GM12878 (cell line): Measurements from ENCODE around the gene ITGAL. TPM values are rescaled to one million over a fixed set of nuclear protein-coding genes. Genes with fewer than 3 reads are reported as not detected.

ENCODE experiments used
- ATAC-seq: fragments of 200-7000 bp; cut with Tn5 transposase; 3 replicates; pipeline ENCODE4 v1.9.1; 2020; ENCODE audit warnings: mild to moderate bottlenecking, moderate library complexity
- BruUV-seq: library from RNA; stranded (reverse); fragments of 400-500 nt; replicated peaks from 2 replicates; lab custom pipeline; 2021; lab: Mats Ljungman, UMichigan
- CTCF ChIA-PET: fragments of 300-600 bp; sonication (Branson Sonifier 250); formaldehyde crosslinking; extraction: SDS; loops from one replicate; lab custom pipeline; 2021; ENCODE audit warnings: inconsistent platforms; lab: Yijun Ruan, JAX
- POLR2A ChIA-PET: fragments of 350-600 bp; formaldehyde crosslinking; extraction: SDS; loops from one replicate; lab custom pipeline; 2021; ENCODE audit warnings: inconsistent platforms; lab: Charles Lee
- RAD21 ChIA-PET: fragments of 300-600 bp; sonication (Branson Sonifier 250); formaldehyde crosslinking; loops from one replicate; lab custom pipeline; 2023; ENCODE audit warnings: antibody characterized with exemption; ENCODE audit not compliant: unreplicated experiment; lab: Charles Lee
- SMC1A ChIA-PET: fragments of 300-600 bp; sonication (Branson Sonifier 250); formaldehyde crosslinking; loops from one replicate; lab custom pipeline; 2023; ENCODE audit not compliant: unreplicated experiment, uncharacterized antibody; lab: Charles Lee
- DNase-seq: peaks from one replicate; pipeline ENCODE4 v3.0.0-alpha.2; 2011; ENCODE audit warnings: low read depth, low spot score
- FAIRE-seq: peaks from 3 replicates; lab custom pipeline; 2011; peaks lifted over from hg19 to GRCh38; lab: Jason Lieb, UNC
- H2AFZ ChIP-seq: 2 replicates; pipeline ENCODE4 v1.6.0; 2011; ENCODE audit warnings: low read depth, low read length, control low read depth; ENCODE audit not compliant: control insufficient read depth
- H3K27ac ChIP-seq: 2 replicates; pipeline ENCODE4 v1.5.1; 2011; ENCODE audit warnings: control low read depth; ENCODE audit not compliant: control insufficient read depth, insufficient read depth
- H3K27me3 ChIP-seq, 2 experiments: replicated peaks in 1 of 2; 2 replicates each; pipeline versions ENCODE4 v1.6.0 to v1.6.1; 2011; ENCODE audit warnings: low read length in 1 of 2; ENCODE audit not compliant: control insufficient read depth in 2 of 2, insufficient read depth in 2 of 2
- H3K36me3 ChIP-seq, 2 experiments: 2 replicates each; pipeline ENCODE4 v1.5.1; 2011; ENCODE audit warnings: low read length in 1 of 2; ENCODE audit not compliant: control insufficient read depth in 2 of 2, insufficient read depth in 2 of 2
- H3K4me1 ChIP-seq: 2 replicates; pipeline ENCODE4 v1.6.1; 2011; ENCODE audit warnings: mild to moderate bottlenecking, low read length, moderate library complexity, mixed read lengths; ENCODE audit not compliant: control insufficient read depth, insufficient read depth
- H3K4me2 ChIP-seq: 2 replicates; pipeline ENCODE4 v1.6.0; 2011; ENCODE audit warnings: control low read depth; ENCODE audit not compliant: control insufficient read depth, insufficient read depth
- H3K4me3 ChIP-seq: fragments of 200-600 bp; sonication (generic); 2 replicates; pipeline ENCODE4 v1.5.1; 2016
- H3K79me2 ChIP-seq: 2 replicates; pipeline ENCODE4 v1.6.0; 2011; ENCODE audit warnings: low read length; ENCODE audit not compliant: control insufficient read depth, insufficient read depth
- H3K9ac ChIP-seq: 2 replicates; pipeline ENCODE4 v1.8.0; 2011; ENCODE audit warnings: low read length, control low read depth, mixed read lengths; ENCODE audit not compliant: control insufficient read depth, insufficient read depth
- H3K9me3 ChIP-seq: replicated peaks from 3 replicates; pipeline ENCODE4 v1.5.1; 2011; ENCODE audit warnings: mild to moderate bottlenecking, low read length; ENCODE audit not compliant: control insufficient read depth, insufficient read depth
- H4K20me1 ChIP-seq: 2 replicates; pipeline ENCODE4 v1.6.0; 2011; ENCODE audit not compliant: control insufficient read depth, insufficient read depth
- EZH2 ChIP-seq: IDR thresholded peaks from 2 replicates; pipeline ENCODE4 v1.6.1; 2012; ENCODE audit warnings: low read depth, mild to moderate bottlenecking, control low read depth, inconsistent platforms, low read length, borderline replicate concordance; ENCODE audit not compliant: control insufficient read depth
- GABPA ChIP-seq: IDR thresholded peaks from 2 replicates; pipeline ENCODE4 v1.6.1; 2014; ENCODE audit warnings: antibody characterized with exemption, low read depth, mild to moderate bottlenecking, inconsistent platforms
- MLLT1 ChIP-seq: fragments of 450-650 bp; IDR thresholded peaks from 2 replicates; pipeline ENCODE4 v1.6.1; 2016; ENCODE audit warnings: mild to moderate bottlenecking
- MXI1 ChIP-seq: fragments of 150-350 bp; IDR thresholded peaks from 2 replicates; pipeline ENCODE4 v1.6.1; 2011; ENCODE audit warnings: low read depth, mild to moderate bottlenecking, inconsistent platforms, low read length, improper control_type of control experiment
- POLR2AphosphoS2 ChIP-seq: IDR thresholded peaks from 2 replicates; pipeline ENCODE4 v1.6.1; 2011; ENCODE audit warnings: low read depth, mild to moderate bottlenecking, low read length, improper control_type of control experiment, moderate library complexity
- RB1 ChIP-seq: fragments of 450-650 bp; formaldehyde crosslinking; IDR thresholded peaks from 2 replicates; pipeline ENCODE4 v1.6.1; 2017; ENCODE audit warnings: mild to moderate bottlenecking, borderline replicate concordance
- WGBS: methylation state at CpG from one replicate; pipeline ENCODE4 v1.1.6; 2016; ENCODE audit warnings: low lambda C conversion rate; ENCODE audit not compliant: insufficient replicate concordance, insufficient coverage; ENCODE audit errors: missing lambda C conversion rate; 5-methylcytosine and 5-hydroxymethylcytosine counted together
- in situ Hi-C: fragments of 300-500 bp; cut with MboI; formaldehyde crosslinking; loops from 9 replicates; pipeline ENCODE4 v1.14.3; 2018; ENCODE audit warnings: mixed read lengths
- intact Hi-C: fragments of 100-400 bp; cut with micrococcal nuclease; formaldehyde crosslinking; loops from one replicate; pipeline ENCODE4 v1.14.2; 2022; ENCODE audit not compliant: unreplicated experiment
- polyA plus RNA-seq, 11 experiments: library from polyadenylated mRNA; depleted of rRNA in 4 of 11; unstranded in 6 of 11; stranded (reverse) in 5 of 11; fragments of >200 nt; fragmentation: Nextera tagmentation in 4 of 11; fragmentation: Illumina TruSeq in 1 of 11; extraction: Ambion mirVana in 4 of 11; extraction: Trizol in 1 of 11; gene quantifications; 1 replicate in 1 of 11; 2 replicates in 10 of 11; pipeline versions ENCODE4 v1.2.1 to v1.2.3, GENCODE V29; 2011 to 2016; ENCODE audit warnings: inconsistent platforms in 2 of 11, missing spikeins in 2 of 11, low read depth in 1 of 11
- total RNA-seq, 4 experiments: library from RNA; depleted of rRNA in 3 of 4; stranded (reverse); fragments of >200 nt in 3 of 4; fragmentation: Illumina TruSeq in 1 of 4; extraction: Trizol in 1 of 4; gene quantifications; 2 replicates each; pipeline versions ENCODE4 v1.2.1 to v1.2.3, GENCODE V29; 2013 to 2021

The ITGAL gene
- total and polyA plus RNA-seq, 10 of the 15 experiments (the other 5 are each of a cell fraction or from before 2014, with no cell fraction given), result 10.7 to 170 (median 96.9) TPM

DNA sequence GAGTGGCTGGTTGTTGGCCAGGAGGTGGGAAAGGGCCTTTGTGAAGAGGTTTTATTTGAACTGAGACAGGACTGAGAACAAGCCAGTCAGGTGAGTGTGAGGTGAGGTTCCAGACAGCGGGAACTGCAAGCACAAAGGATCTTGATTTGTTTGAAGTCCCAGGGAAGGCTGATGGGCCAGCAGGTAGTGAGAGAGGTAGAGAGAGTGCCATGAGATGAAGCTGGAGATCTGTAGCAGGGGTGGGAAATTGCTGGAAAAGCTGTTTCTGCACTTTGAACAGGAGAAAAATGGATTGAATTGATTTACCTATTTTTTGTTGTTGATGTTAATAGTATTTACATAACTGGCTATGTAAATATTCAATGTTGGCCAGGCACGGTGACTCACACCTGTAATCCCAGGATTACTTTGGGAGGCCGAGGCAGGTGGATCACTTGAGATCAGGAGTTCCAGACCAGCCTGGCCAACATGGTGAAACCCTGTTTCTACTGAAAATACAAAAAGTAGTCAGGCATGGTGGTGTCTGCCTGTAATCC, 35.0 kb upstream of the ITGAL start:
- intact Hi-C loops (no loop called here), in situ Hi-C loops (no loop called here)
- no peak overlapping the region for H3K27ac ChIP-seq
- CTCF ChIA-PET, result interaction anchor here (2.8 kb wide), 1 partner anchor 12 kb away, joined by 13 read pairs; no protein-coding TSS in a partner anchor
- H3K9ac ChIP-seq, result no peak overlapping the region
- no peak for DNase-seq
- SMC1A ChIA-PET, result interaction anchor here (0.8 to 1.6 kb wide), 6 partner anchors 8 to 222 kb away, joined by 3 to 4 read pairs (median 4); partner anchors contain the start of genes DCTPP1, FBRS and ZNF747
- POLR2A ChIA-PET, result interaction anchor here (0.6 to 2.6 kb wide), 3 partner anchors 7 to 327 kb away, joined by 3 to 6 read pairs (median 4); partner anchors contain the start of gene DCTPP1
- RAD21 ChIA-PET, result interaction anchor here (1.2 kb wide), 1 partner anchor 24 kb away, joined by 3 read pairs; no protein-coding TSS in a partner anchor
- WGBS, result 67% methylated on average over 3 of the region's 3 CpGs
- H3K36me3 ChIP-seq, result no peaks in the 10 kb centered on the region
- H3K4me3 ChIP-seq, result no peak overlapping the region
- H3K9me3 ChIP-seq, result no peaks in the 10 kb centered on the region
- no peak for ATAC-seq
- peaks cover 9% of the 10 kb centered on the region for H3K4me1 ChIP-seq
- no peak for TF ChIP-seq EZH2
- TF ChIP-seq MXI1, result no peak
- no peak for TF ChIP-seq RB1
- no peak for TF ChIP-seq POLR2AphosphoS2
- H3K27me3 ChIP-seq, result no peaks in the 10 kb centered on the region
- no peak for FAIRE-seq
- no peaks in the 10 kb centered on the region for H3K79me2 ChIP-seq
- H4K20me1 ChIP-seq, result no peaks in the 10 kb centered on the region
- H2AFZ ChIP-seq, result no peak overlapping the region
- H3K4me2 ChIP-seq, result no peak overlapping the region
- no TSS peak for BruUV-seq

- ChIA-PET RAD21 (interaction anchor here (1.0 to 2.5 kb wide), 3 partner anchors 9 to 128 kb away, joined by 3 to 10 read pairs (median 5); partner anchors contain the start of gene DCTPP1), SMC1A (interaction anchor here (0.6 to 4.1 kb wide), 3 partner anchors 9 to 38 kb away, joined by 4 to 18 read pairs (median 5); partner anchors contain the start of gene DCTPP1), CTCF (interaction anchor here (1.2 to 1.8 kb wide), 3 partner anchors 9 to 160 kb away, joined by 5 to 9 read pairs (median 6); partner anchors contain the start of gene DCTPP1), POLR2A (interaction anchor here (0.6 to 2.6 kb wide), 5 partner anchors 9 to 236 kb away, joined by 3 to 10 read pairs (median 4); partner anchors contain the start of gene DCTPP1)
- no peak overlapping the region; the same call in 1 of the 2 replicates for H2AFZ ChIP-seq
- peaks cover 9% of the 10 kb centered on the region for H3K4me1 ChIP-seq
- no peak overlapping the region; the same call in 1 of the 2 replicates for H3K4me2 ChIP-seq
- no peaks in the 10 kb centered on the region for H3K27me3 ChIP-seq
- no peak overlapping the region for H3K9ac ChIP-seq
- no peaks in the 10 kb centered on the region for H3K9me3 ChIP-seq
- H3K36me3 ChIP-seq, result peaks cover 0 to 2% of the 10 kb centered on the region in 2 experiments; a peak in 2 of 4 replicates
- ATAC-seq, result no peak; the same call in 2 of the 3 replicates
- no peaks in the 10 kb centered on the region; the same call in 1 of the 2 replicates for H3K79me2 ChIP-seq
- no TSS peak for BruUV-seq
- H3K4me3 ChIP-seq, result no peak overlapping the region
- DNase-seq, result no peak
- intact Hi-C loops (no loop called here), in situ Hi-C loops (no loop called here)
- FAIRE-seq, result no peak
- no peaks in the 10 kb centered on the region for H4K20me1 ChIP-seq
- H3K27ac ChIP-seq, result no peak overlapping the region
- WGBS, result 32% methylated on average over 5 of the region's 5 CpGs
- TF ChIP-seq GABPA, result no peak
- TF ChIP-seq MLLT1, result peak; percentile 35; the same call in 1 of the 2 replicates
Observed at GRCh38 chr16:30438835-30439234, 33.7 kb upstream of the ITGAL start.
